HepG2 (cell line): ENCODE results near the gene ARHGAP36. TPM values are rescaled to one million over a fixed set of nuclear protein-coding genes. Genes with fewer than 3 reads are reported as not detected.

Source experiments
- ATAC-seq: fragments of 200-7000 bp; cut with Tn5 transposase; 3 replicates; pipeline ENCODE4 v1.9.1; 2020; ENCODE audit warnings: mild to moderate bottlenecking, moderate library complexity
- BruUV-seq: library from RNA; stranded (reverse); fragments of 400-500 nt; replicated peaks from 2 replicates; lab custom pipeline; 2021; lab: Mats Ljungman, UMichigan
- CTCF ChIA-PET: fragments of 300-600 bp; formaldehyde crosslinking; extraction: SDS; loops from one replicate; lab custom pipeline; 2021; ENCODE audit warnings: low total read pairs, inconsistent platforms, low intra/inter-chr PET ratio; lab: Yijun Ruan, JAX
- POLR2A ChIA-PET: fragments of 350-600 bp; sonication (Branson Sonifier 250); formaldehyde crosslinking; loops from one replicate; lab custom pipeline; 2020; ENCODE audit warnings: antibody characterized with exemption, inconsistent platforms; lab: Yijun Ruan, JAX
- DNase-seq: peaks from one replicate; pipeline ENCODE4 v3.0.0-alpha.2; 2015; ENCODE audit warnings: low spot score
- FAIRE-seq: peaks from 3 replicates; lab custom pipeline; 2011; peaks lifted over from hg19 to GRCh38; lab: Jason Lieb, UNC
- H2AFZ ChIP-seq: one replicate; pipeline ENCODE4 v1.6.1; 2011; ENCODE audit warnings: low read length, inconsistent platforms
- H3K27ac ChIP-seq: fragments of 300-600 bp; 3 replicates; pipeline ENCODE4 v1.8.0; 2011; ENCODE audit warnings: mixed run types, mild to moderate bottlenecking, mixed read lengths, low read length, inconsistent platforms; ENCODE audit not compliant: insufficient read depth; ENCODE audit errors: extremely low read length
- H3K27me3 ChIP-seq, 2 experiments: fragments of 200-600 bp in 1 of 2; 2 replicates in 1 of 2; 3 replicates in 1 of 2; pipeline versions ENCODE4 v1.6.0 to v1.8.0; 2011; ENCODE audit warnings: low read length in 2 of 2, mild to moderate bottlenecking in 2 of 2, moderate library complexity in 2 of 2, inconsistent platforms in 1 of 2; ENCODE audit not compliant: insufficient read depth in 2 of 2, control insufficient read depth in 1 of 2
- H3K36me3 ChIP-seq, 2 experiments: fragments of 200-600 bp in 1 of 2; replicated peaks in 1 of 2; 2 replicates in 1 of 2; 3 replicates in 1 of 2; pipeline versions ENCODE4 v1.5.1 to v1.8.0; 2011; ENCODE audit warnings: low read length in 2 of 2, inconsistent platforms in 1 of 2; ENCODE audit not compliant: insufficient read depth in 2 of 2, control insufficient read depth in 1 of 2
- H3K4me1 ChIP-seq: 2 replicates; pipeline ENCODE4 v1.5.1; 2012; ENCODE audit warnings: low read length, inconsistent platforms; ENCODE audit not compliant: insufficient read depth
- H3K4me2 ChIP-seq: 2 replicates; pipeline ENCODE4 v1.6.0; 2011; ENCODE audit warnings: low read depth, low read length, inconsistent platforms
- H3K4me3 ChIP-seq, 3 experiments: fragments of 200-600 bp in 1 of 3; sonication (generic), shearing (Covaris generic) in 1 of 3; replicated peaks in 1 of 3; 2 replicates each; pipeline ENCODE4 v1.5.1; 2011 to 2016; ENCODE audit warnings: low read length in 3 of 3, inconsistent platforms in 2 of 3, low read depth in 2 of 3, mild to moderate bottlenecking in 2 of 3, control low read depth in 1 of 3, mixed read lengths in 1 of 3; ENCODE audit not compliant: insufficient read depth in 1 of 3
- H3K79me2 ChIP-seq: one replicate; pipeline ENCODE4 v1.6.1; 2011; ENCODE audit warnings: low read length, inconsistent platforms; ENCODE audit not compliant: insufficient read depth
- H3K9ac ChIP-seq: 2 replicates; pipeline ENCODE4 v1.6.0; 2011; ENCODE audit warnings: mild to moderate bottlenecking, low read depth, low read length, inconsistent platforms; ENCODE audit not compliant: insufficient read depth
- H3K9me3 ChIP-seq: 2 replicates; pipeline ENCODE4 v1.5.1; 2012; ENCODE audit warnings: mild to moderate bottlenecking, low read length
- H4K20me1 ChIP-seq: 2 replicates; pipeline ENCODE4 v1.6.0; 2011; ENCODE audit warnings: inconsistent platforms, mild to moderate bottlenecking, low read length, moderate library complexity; ENCODE audit not compliant: insufficient read depth
- CENPT ChIP-seq: sonication (generic); formaldehyde crosslinking; IDR thresholded peaks from 2 replicates; pipeline ENCODE4 v1.8.0; 2022; ENCODE audit warnings: low read depth, mild to moderate bottlenecking, moderate library complexity, missing genetic modification reagents
- HNRNPL ChIP-seq: fragments of 200-400 bp; formaldehyde crosslinking; IDR thresholded peaks from 2 replicates; pipeline ENCODE4 v1.6.1; 2017; ENCODE audit warnings: mild to moderate bottlenecking, low read depth, low read length
- NFKB2 ChIP-seq: sonication (generic); formaldehyde crosslinking; IDR thresholded peaks from 2 replicates; pipeline ENCODE4 v1.4.0; 2020; ENCODE audit warnings: missing genetic modification reagents, borderline replicate concordance
- REL ChIP-seq: sonication (generic); formaldehyde crosslinking; conservative IDR thresholded peaks from 2 replicates; pipeline ENCODE4 v1.8.0; 2022; ENCODE audit warnings: mild to moderate bottlenecking, missing genetic modification reagents, moderate library complexity
- ZNF205 ChIP-seq: IDR thresholded peaks from 2 replicates; pipeline ENCODE4 v1.6.1; 2018; ENCODE audit warnings: missing biosample characterization, missing genetic modification reagents
- ZNF317 ChIP-seq: sonication (generic); formaldehyde crosslinking; IDR thresholded peaks from 2 replicates; pipeline ENCODE4 v1.5.0; 2020; ENCODE audit warnings: mild to moderate bottlenecking, missing genetic modification reagents
- WGBS: methylation state at CpG from one replicate; pipeline ENCODE4 v1.1.6; 2017; ENCODE audit warnings: low lambda C conversion rate; 5-methylcytosine and 5-hydroxymethylcytosine counted together
- in situ Hi-C: cut with HindIII; loops from 2 replicates; pipeline ENCODE4 v1.10.0; 2017; ENCODE audit warnings: low pct_unique_long_range_greater_than_20kb; ENCODE audit not compliant: extremely low pct_ligation_motif_present
- intact Hi-C: fragments of 100-400 bp; cut with micrococcal nuclease; formaldehyde crosslinking; loops from one replicate; pipeline ENCODE4 v1.10.0; 2022; ENCODE audit not compliant: unreplicated experiment
- polyA plus RNA-seq, 8 experiments: library from polyadenylated mRNA; depleted of rRNA in 3 of 8; stranded (reverse) in 7 of 8; unstranded in 1 of 8; fragments of >200 nt; fragmentation: Illumina TruSeq in 4 of 8; extraction: Trizol in 4 of 8; gene quantifications; 2 replicates each; pipeline versions ENCODE4 v1.2.1 to v1.2.3, GENCODE V29; 2011 to 2016; ENCODE audit warnings: low read depth in 4 of 8, missing spikeins in 1 of 8, mixed read lengths in 1 of 8; ENCODE audit not compliant: insufficient read depth in 1 of 8
- total RNA-seq, 5 experiments: library from RNA; depleted of rRNA; stranded (reverse); fragments of >200 nt; fragmentation: Illumina TruSeq; extraction: Trizol; gene quantifications; 2 replicates each; pipeline ENCODE4 v1.2.3, GENCODE V29; 2016; ENCODE audit warnings: low read depth in 1 of 5
- TF ChIP-seq, protein P1 (sequence below): sonication (generic); formaldehyde crosslinking; IDR thresholded peaks from 2 replicates; pipeline ENCODE4 v1.4.0; 2020; ENCODE audit warnings: missing genetic modification reagents, mild to moderate bottlenecking, borderline replicate concordance

ARHGAP36 gene
- total and polyA plus RNA-seq, 2 of the 13 experiments (the other 11 are each of a cell fraction or from before 2014, with no cell fraction given) = not detected

DNA sequence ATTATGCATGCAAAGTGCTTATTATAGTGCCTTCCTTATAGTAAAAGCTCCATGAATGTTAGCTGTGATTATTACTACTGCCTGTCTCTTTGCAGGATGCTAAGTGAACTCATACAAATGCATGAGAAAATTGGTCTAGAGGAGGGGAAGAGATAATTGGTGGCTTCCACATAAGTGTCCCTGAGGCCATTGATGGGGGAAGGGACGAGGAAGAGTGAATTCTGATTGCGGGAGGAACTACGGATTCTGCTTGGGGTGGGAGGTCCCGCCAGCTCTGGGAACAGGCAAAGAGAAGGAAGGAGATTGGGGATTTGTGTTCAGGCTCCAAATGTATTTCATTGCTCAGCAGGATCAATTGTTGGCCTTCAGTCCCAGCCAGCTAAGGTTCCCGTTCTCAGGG, 11.6 kb upstream of the ARHGAP36 start:
- intact Hi-C loops (no loop called here), in situ Hi-C loops (no loop called here)
- ChIA-PET POLR2A (no interaction called here), CTCF (no interaction called here)
- FAIRE-seq (no peak), DNase-seq (no peak), ATAC-seq (no peak)
- Histone ChIP-seq H3K27me3 (no peaks in the 10 kb centered on the region), H3K9me3 (no peaks in the 10 kb centered on the region), H3K27ac (no peak overlapping the region), H3K79me2 (no peaks in the 10 kb centered on the region), H3K36me3 (no peaks in the 10 kb centered on the region), H2AFZ (no peak overlapping the region), H3K4me2 (no peak overlapping the region), H3K4me3 (no peak overlapping the region), H3K9ac (no peak overlapping the region), H3K4me1 (no peaks in the 10 kb centered on the region), H4K20me1 (no peaks in the 10 kb centered on the region)
- 0% methylated on average over 4 of the region's 5 CpGs for WGBS
- BruUV-seq = no TSS peak
- TF ChIP-seq HNRNPL (no peak), ZNF205 (CRISPR knock-in tag) (no peak), CENPT (no peak), NFKB2 (CRISPR knock-in tag) (no peak), REL (CRISPR knock-in tag) (no peak)
- TF ChIP-seq, protein P1, sequence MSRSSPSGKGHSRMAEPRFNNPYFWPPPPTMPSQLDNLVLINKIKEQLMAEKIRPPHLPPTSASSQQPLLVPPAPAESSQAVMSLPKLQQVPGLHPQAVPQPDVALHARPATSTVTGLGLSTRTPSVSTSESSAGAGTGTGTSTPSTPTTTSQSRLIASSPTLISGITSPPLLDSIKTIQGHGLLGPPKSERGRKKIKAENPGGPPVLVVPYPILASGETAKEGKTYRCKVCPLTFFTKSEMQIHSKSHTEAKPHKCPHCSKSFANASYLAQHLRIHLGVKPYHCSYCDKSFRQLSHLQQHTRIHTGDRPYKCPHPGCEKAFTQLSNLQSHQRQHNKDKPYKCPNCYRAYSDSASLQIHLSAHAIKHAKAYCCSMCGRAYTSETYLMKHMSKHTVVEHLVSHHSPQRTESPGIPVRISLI (CRISPR knock-in tag) = no peak

DNA sequence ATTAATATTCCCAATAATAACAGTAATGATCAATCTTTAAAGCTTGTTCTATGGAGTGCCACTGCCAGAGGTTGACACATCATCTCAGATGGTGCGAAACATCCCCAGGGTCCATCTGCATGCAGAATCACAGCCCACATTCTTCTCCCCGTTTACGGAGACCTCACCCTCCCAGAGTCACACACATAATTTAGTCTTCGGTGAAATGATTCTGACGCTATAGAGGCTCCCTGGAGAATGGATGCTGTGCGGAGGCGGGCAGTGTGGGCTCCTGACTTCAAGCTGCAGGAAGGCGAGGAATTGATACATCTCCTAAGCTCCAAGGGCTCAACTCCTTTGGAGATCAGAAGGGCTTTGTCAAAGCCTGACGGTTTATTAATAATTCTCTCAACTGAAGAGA, 11.0 kb upstream of the ARHGAP36 start:
- no peak overlapping the region for H3K27ac ChIP-seq
- DNase-seq = no peak
- no peak overlapping the region for H3K9ac ChIP-seq
- no peaks in the 10 kb centered on the region for H3K9me3 ChIP-seq
- H3K4me1 ChIP-seq = no peaks in the 10 kb centered on the region
- no peak overlapping the region for H3K4me2 ChIP-seq
- H3K4me3 ChIP-seq = no peak overlapping the region
- CTCF ChIA-PET = no interaction called here
- WGBS = 35% methylated on average over 7 of the region's 9 CpGs
- in situ Hi-C loops (no loop called here), intact Hi-C loops (no loop called here)
- POLR2A ChIA-PET = no interaction called here
- H2AFZ ChIP-seq = no peak overlapping the region
- H3K36me3 ChIP-seq = no peaks in the 10 kb centered on the region
- FAIRE-seq = no peak
- H3K27me3 ChIP-seq = no peaks in the 10 kb centered on the region
- no peaks in the 10 kb centered on the region for H3K79me2 ChIP-seq
- BruUV-seq = no TSS peak
- no peak for TF ChIP-seq ZNF317 (CRISPR knock-in tag)
- TF ChIP-seq, all 625 proteins: peak for 0
- ATAC-seq = no peak
- no peaks in the 10 kb centered on the region for H4K20me1 ChIP-seq
